Ectodermal cell (in vitro differentiated cells): Measurements from ENCODE around the gene TMEM255B.
"Not testable (repeated sequence)": the region's sequence is repeated elsewhere in the genome, so short reads cannot be mapped to it uniquely, and the experiment has no call there.

Source experiments
- H3K27ac ChIP-seq: 2 replicates; pipeline ENCODE4 v1.7.0; 2013; ENCODE audit warnings: mild to moderate bottlenecking, low read depth, low read length; ENCODE audit not compliant: insufficient read depth, poor library complexity, severe bottlenecking
- H3K27me3 ChIP-seq: 2 replicates; pipeline ENCODE4 v1.7.0; 2013; ENCODE audit warnings: mild to moderate bottlenecking, low read length; ENCODE audit not compliant: insufficient read depth, control insufficient read depth, poor library complexity, severe bottlenecking
- H3K36me3 ChIP-seq: one replicate; pipeline ENCODE4 v1.7.0; 2013; ENCODE audit warnings: low read length; ENCODE audit not compliant: control insufficient read depth, insufficient read depth
- H3K4me1 ChIP-seq: one replicate; pipeline ENCODE4 v1.7.0; 2013; ENCODE audit warnings: low read length; ENCODE audit not compliant: control insufficient read depth, insufficient read depth
- H3K4me3 ChIP-seq: 2 replicates; pipeline ENCODE4 v1.7.0; 2013; ENCODE audit warnings: low read depth, low read length, control low read depth; ENCODE audit not compliant: insufficient read depth
- H3K9me3 ChIP-seq: 2 replicates; pipeline ENCODE4 v1.7.0; 2013; ENCODE audit warnings: mild to moderate bottlenecking, low read length, moderate library complexity; ENCODE audit not compliant: control insufficient read depth
- WGBS, 2 experiments: methylation state at CpG; one replicate each; pipeline ENCODE4 v1.1.7; 2013; ENCODE audit warnings: missing lambda C conversion rate in 2 of 2; 5-methylcytosine and 5-hydroxymethylcytosine counted together

TMEM255B gene

DNA sequence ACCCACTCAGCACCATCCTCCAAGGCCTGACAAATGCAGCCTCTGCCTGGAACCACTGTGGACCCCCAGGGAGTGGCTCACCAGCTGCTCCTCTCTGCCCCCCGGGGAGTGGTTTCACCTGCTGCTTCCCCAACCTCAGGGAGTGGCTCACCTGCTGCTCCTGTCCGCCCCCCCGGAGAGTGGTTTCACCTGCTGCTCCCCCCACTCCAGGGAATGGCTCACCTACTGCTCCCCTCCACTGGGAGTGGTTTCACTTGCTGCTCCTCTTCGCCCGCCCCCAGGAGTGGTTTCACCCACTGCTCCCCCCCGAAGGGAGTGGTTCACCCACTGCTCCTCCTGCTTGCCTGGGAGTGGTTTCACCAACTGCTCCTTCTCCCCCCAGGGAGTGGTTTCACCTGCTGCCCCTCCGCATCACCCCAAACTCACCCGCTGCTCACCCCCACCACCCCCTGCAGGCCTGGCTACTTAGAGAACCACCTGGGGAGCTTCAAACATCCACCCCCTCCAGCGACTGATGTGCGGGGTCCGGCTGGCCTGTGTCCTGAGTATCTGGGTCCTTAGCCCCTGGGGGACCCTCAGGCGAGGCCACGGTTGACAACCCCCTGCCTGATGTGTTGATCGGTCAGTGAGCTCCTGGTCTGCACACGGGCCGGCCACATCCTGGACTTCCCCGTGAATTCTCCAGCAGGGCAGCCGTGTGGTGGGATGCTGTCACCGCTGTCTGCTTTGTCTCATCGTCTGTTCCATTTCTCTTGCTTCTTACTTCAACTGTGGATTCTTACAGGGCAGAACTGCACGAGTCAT, 14.6 kb upstream of the TMEM255B start:
- no peak overlapping the region for H3K4me3 ChIP-seq
- no peak overlapping the region for H3K27ac ChIP-seq
- no peaks in the 10 kb centered on the region for H3K9me3 ChIP-seq
- H3K27me3 ChIP-seq: no peaks in the 10 kb centered on the region
- peaks cover 4% of the 10 kb centered on the region for H3K4me1 ChIP-seq
- no peaks in the 10 kb centered on the region for H3K36me3 ChIP-seq
- WGBS, 2 experiments: 92 to 95% methylated on average over 21 of the region's 21 CpGs

DNA sequence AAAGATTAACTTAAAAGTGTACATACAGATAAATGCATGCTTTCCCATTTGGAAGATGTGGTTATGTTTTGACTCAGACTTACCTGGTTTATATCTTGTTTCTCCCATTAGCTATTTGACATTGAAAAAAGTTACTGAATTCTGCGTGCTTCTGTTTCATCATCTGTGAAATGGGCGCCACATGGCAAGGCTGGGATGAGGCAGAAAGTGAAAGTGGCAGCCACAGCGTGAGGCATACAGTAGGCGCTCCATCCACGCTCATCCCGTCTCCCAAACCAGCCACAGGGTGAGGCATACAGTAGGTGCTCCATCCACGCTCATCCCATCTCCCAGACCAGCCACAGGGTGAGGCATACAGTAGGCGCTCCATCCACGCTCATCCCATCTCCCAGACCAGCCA, 14.0 kb upstream of the TMEM255B start:
- Histone ChIP-seq H3K9me3 (no peaks in the 10 kb centered on the region), H3K27me3 (no peaks in the 10 kb centered on the region), H3K36me3 (no peaks in the 10 kb centered on the region), H3K27ac (no peak overlapping the region), H3K4me3 (no peak overlapping the region), H3K4me1 (peaks cover 4% of the 10 kb centered on the region)
- WGBS, 2 experiments: 96% methylated on average over 8 to 9 of the region's 9 CpGs

DNA sequence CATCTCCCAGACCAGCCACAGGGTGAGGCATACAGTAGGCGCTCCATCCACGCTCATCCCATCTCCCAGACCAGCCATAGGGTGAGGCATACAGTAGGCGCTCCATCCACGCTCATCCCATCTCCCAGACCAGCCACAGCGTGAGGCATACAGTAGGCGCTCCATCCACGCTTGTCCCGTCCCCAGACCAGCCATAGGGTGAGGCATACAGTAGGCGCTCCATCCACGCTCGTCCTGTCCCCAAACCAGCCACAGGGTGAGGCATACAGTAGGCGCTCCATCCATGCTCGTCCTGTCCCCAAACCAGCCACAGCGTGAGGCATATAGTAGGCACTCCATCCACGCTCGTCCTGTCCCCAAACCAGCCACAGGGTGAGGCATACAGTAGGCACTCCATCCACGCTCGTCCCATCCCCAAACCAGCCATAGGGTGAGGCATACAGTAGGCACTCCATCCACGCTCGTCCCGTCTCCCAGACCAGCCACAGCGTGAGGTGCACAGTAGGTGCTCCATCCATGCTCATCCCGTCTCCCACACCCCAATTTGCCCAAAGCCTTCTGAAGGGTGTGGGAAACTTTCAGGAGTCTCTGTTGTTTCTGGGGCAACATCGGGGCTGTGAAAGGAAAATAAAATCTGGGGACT, 13.4 kb upstream of the TMEM255B start:
- H3K4me1 ChIP-seq, H3K27me3 ChIP-seq, H3K9me3 ChIP-seq, H3K36me3 ChIP-seq, H3K4me3 ChIP-seq: not testable (repeated sequence)
- 92 to 94% methylated on average over 24 of the region's 24 CpGs for WGBS, 2 experiments
- H3K27ac ChIP-seq: peak overlapping the region; percentile 6

DNA sequence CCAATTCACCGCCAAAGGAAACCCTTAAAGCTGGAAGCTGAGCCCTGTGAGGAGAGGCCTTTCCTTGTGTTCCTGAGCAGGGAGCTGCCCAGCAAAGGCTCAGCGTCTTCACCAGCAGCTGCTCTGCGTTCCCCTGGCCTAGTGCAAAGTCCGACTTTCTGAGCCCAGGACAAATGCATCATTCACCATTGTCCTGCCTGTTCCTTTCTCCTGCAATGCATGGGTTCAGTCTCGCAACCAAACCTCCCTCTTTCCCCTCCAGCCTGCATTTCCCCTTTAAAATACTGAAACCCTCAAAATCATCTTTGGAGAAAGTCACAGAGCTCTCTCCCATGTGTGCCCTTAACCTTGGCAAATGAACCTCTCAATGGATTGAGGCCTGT, 12.9 kb upstream of the TMEM255B start:
- H3K4me3 ChIP-seq: no peak overlapping the region
- H3K9me3 ChIP-seq: no peaks in the 10 kb centered on the region
- H3K27ac ChIP-seq: peak overlapping the region; percentile 6
- H3K27me3 ChIP-seq: no peaks in the 10 kb centered on the region
- peaks cover 4% of the 10 kb centered on the region for H3K4me1 ChIP-seq
- no peaks in the 10 kb centered on the region for H3K36me3 ChIP-seq
- 85 to 86% methylated on average over 5 of the region's 5 CpGs for WGBS, 2 experiments

DNA sequence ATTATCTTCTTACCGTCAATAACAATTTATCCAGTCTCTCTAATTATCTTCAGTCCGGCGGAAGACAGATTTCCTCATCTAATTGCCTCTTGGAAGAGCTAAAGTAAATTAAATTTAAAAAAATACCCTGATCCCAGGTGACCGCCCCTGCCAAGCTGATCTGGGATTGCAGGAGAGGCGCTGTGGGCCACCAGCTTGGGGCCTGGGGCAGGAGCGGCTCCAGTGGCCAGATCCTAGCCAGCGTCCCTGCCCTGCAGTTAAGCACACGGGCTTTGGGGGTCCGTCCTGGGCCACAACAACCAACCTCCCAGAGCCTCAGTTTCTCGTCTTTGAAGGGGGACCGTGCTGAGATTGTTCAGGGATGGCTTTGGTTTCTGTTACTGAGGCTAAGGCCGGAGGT, 12.4 kb upstream of the TMEM255B start:
- no peaks in the 10 kb centered on the region for H3K27me3 ChIP-seq
- H3K36me3 ChIP-seq: no peaks in the 10 kb centered on the region
- WGBS, 2 experiments: 87 to 88% methylated on average over 12 of the region's 12 CpGs
- no peak overlapping the region for H3K4me3 ChIP-seq
- H3K9me3 ChIP-seq: no peaks in the 10 kb centered on the region
- H3K27ac ChIP-seq: no peak overlapping the region
- H3K4me1 ChIP-seq: peaks cover 4% of the 10 kb centered on the region

DNA sequence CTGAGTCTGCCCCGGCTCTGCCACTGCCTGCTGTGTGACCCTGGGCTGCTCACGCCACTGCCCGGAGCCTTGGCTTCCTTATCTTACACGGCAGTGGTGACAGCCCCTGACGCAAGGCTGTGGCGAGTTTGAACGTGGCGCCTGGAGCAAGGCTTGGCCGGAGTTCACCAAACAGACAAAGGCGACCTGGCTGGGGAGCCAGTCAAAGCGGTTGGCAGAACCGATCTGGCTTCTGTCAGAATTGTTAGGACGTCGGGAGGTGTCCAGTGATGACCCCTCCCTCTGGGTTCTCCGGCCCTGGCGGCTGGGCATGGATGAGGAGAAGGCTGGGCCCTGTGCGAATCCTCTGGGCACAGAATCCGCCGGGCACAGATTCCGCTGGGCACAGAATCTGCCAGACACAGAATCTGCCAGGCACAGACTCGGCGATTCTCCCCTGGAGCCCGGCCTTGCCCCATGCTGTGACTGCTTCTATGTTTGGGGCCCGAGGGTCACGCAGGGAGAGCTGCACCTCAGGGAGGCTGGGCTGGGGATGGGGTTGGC, 11.7 kb upstream of the TMEM255B start:
- 91 to 92% methylated on average over 25 of the region's 25 CpGs for WGBS, 2 experiments
- H3K27me3 ChIP-seq: no peaks in the 10 kb centered on the region
- H3K36me3 ChIP-seq: no peaks in the 10 kb centered on the region
- peaks cover under 1% of the 10 kb centered on the region for H3K4me1 ChIP-seq
- H3K27ac ChIP-seq: no peak overlapping the region
- H3K4me3 ChIP-seq: no peak overlapping the region
- no peaks in the 10 kb centered on the region for H3K9me3 ChIP-seq

DNA sequence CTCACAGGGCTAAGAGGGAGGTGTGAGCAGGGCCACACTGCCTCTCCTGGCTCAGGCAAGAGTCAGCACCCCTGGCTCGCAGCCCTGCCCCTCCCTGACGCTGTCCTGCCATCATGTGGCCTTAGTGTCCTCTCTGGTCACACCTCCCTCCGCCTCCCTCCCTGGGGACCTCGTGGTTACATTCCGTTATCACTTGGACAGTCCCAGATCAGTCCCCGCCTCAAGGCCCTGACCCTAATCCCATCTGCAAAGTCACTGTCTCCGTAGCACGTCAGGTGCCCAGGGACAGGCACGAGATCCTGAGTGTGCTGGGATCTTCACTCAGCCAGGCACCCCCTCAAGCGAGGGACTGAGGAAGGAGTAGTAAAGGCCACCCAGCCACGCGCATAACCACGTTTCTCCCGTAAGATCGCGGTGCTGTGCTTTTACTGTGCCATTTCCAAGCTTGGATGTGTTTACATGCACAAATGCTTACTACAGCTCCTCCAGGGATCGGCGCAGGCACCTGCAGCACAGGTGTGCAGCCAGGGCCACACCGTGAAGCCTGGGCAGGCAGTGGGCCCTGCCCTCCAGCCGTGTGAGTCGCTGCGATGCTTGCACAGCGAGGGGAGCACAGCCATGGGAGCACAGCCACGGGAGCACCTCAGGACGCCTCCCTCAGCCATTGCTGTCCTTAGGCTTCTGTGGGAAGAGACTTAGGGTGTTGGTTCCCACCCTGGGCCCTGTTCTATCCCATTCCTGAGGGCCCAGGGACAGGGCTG, 10.7 kb upstream of the TMEM255B start:
- Histone ChIP-seq H3K4me3 (no peak overlapping the region), H3K36me3 (no peaks in the 10 kb centered on the region), H3K27me3 (no peaks in the 10 kb centered on the region), H3K4me1 (no peaks in the 10 kb centered on the region), H3K9me3 (no peaks in the 10 kb centered on the region), H3K27ac (no peak overlapping the region)
- WGBS, 2 experiments: 88 to 90% methylated on average over 25 of the region's 25 CpGs

DNA sequence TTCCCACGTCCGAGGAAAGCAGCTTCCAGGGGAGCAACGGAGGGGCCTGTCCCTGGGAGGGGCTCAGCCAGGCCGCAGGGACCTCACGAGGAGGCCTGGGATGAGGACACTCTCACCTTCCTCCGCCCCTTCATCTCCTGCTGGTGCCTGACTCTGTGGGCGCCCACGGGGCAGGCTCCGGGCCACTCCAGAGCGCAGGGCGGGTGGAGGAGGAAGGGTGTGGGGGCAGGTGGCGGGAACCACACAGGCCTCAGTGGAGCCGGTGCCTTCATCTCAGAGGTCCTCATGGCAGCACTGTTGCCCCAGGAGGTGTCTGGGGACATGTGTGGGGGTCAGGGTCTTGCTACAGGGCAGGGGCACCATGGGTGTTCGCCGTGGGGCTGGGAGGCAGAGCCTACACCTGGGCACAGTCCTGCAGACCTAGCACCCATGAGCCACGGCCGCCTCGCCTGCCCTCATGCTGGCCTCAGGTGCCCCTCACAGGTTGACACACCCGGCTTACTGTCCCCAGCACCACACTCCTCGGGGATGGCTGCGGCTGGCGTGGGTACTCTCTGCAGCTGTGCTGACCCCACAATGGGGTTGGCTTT, 10.1 kb upstream of the TMEM255B start:
- Histone ChIP-seq H3K27ac (no peak overlapping the region), H3K4me3 (no peak overlapping the region), H3K36me3 (no peaks in the 10 kb centered on the region), H3K27me3 (no peaks in the 10 kb centered on the region), H3K9me3 (no peaks in the 10 kb centered on the region), H3K4me1 (no peaks in the 10 kb centered on the region)
- WGBS, 2 experiments: 92 to 94% methylated on average over 22 of the region's 22 CpGs

DNA sequence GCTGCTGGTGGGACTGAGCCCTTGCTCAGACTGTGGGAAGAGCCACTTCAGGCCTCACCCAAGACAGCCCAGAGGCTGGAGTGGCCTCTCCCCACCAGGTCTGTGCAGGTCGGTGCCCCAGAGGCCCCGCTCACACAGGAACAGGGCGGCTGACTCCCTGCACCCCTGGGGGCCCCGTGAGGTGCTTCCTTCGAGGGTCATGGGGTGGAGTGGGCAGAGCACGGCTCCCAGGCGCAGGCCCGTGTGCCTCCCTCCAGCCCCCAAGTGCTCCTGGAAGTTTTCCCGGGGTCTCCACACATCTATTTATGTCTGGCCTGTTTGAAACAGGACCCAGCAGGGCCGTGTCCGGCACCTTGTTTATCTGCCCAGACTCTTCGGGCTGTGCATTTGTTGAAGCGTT, 9.5 kb upstream of the TMEM255B start:
- WGBS, 2 experiments: 91 to 95% methylated on average over 13 of the region's 13 CpGs
- H3K27ac ChIP-seq: no peak overlapping the region
- no peaks in the 10 kb centered on the region for H3K4me1 ChIP-seq
- no peaks in the 10 kb centered on the region for H3K27me3 ChIP-seq
- H3K9me3 ChIP-seq: no peaks in the 10 kb centered on the region
- H3K4me3 ChIP-seq: no peak overlapping the region
- H3K36me3 ChIP-seq: no peaks in the 10 kb centered on the region

DNA sequence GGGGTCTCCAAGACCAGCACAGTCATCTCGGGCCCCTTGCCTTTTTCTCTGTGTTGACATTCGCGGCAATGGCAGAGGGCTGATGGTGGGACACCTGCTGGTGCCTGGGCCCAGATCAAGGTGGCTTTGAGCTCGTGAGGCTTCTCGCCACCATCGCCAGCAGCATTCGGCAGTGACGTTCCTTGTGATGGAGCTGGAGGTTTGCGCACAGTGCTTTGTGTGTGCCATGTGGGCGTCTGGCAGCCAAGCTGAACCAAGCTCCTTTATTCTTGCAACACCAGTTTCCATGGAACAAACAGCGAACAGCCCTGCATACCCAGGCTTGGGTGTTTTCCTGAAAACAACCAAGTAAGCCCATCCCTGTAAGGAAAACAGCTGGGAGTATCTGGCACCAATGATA, 9.1 kb upstream of the TMEM255B start:
- Histone ChIP-seq H3K27me3 (no peaks in the 10 kb centered on the region), H3K4me1 (no peaks in the 10 kb centered on the region), H3K27ac (no peak overlapping the region), H3K9me3 (no peaks in the 10 kb centered on the region), H3K4me3 (no peak overlapping the region), H3K36me3 (no peaks in the 10 kb centered on the region)
- WGBS, 2 experiments: 91 to 94% methylated on average over 11 of the region's 11 CpGs
